Measurements from ENCODE around the gene PRKG1. TPM values are rescaled to one million over a fixed set of nuclear protein-coding genes. Genes with fewer than 3 reads are reported as not detected.

PRKG1 gene
- total and polyA plus RNA-seq, 8 donors, result 1.2 to 9.6 (median 2.9) TPM

GRCh38 chr10:52029628-52030027 lies 955.3 kb downstream of the PRKG1 start:
- Histone ChIP-seq H3K27ac (no peak overlapping the region), H3K36me3 (no peaks in the 10 kb centered on the region), H3K4me3 (no peak overlapping the region), H3K27me3 (no peaks in the 10 kb centered on the region), H3K4me1 (no peaks in the 10 kb centered on the region), H3K9me3 (no peaks in the 10 kb centered on the region)
- WGBS, 2 donors, result 67 to 70% methylated on average over 2 of the region's 2 CpGs
- intact Hi-C loops (cut with DNase I), result no loop called here
- DNase-seq (no peak), ATAC-seq (no peak), FAIRE-seq (no peak)
- TF ChIP-seq CTCF (IDR thresholded peaks at IDR 0.05), result no peak

- H3K4me1 ChIP-seq, result no peaks in the 10 kb centered on the region
- no peak overlapping the region for H3K4me3 ChIP-seq
- intact Hi-C loops (cut with DNase I), result no loop called here
- no peaks in the 10 kb centered on the region for H3K9me3 ChIP-seq
- no peaks in the 10 kb centered on the region for H3K27me3 ChIP-seq
- WGBS, 2 donors, result 67% methylated on average over 6 of the region's 6 CpGs
- DNase-seq (no peak), ATAC-seq (no peak), FAIRE-seq (no peak)
- no peak overlapping the region for H3K27ac ChIP-seq
- H3K36me3 ChIP-seq, result no peaks in the 10 kb centered on the region
- no peak for TF ChIP-seq CTCF (IDR thresholded peaks at IDR 0.05)
These were observed 955.9 kb downstream of the PRKG1 start for GRCh38 chr10:52030051-52030790.

- H3K36me3 ChIP-seq, result no peaks in the 10 kb centered on the region
- intact Hi-C loops (cut with DNase I), result no loop called here
- no peaks in the 10 kb centered on the region for H3K4me1 ChIP-seq
- no peak for DNase-seq
- H3K9me3 ChIP-seq, result no peaks in the 10 kb centered on the region
- no peak for ATAC-seq
- FAIRE-seq, result no peak
- no peak overlapping the region for H3K4me3 ChIP-seq
- no peaks in the 10 kb centered on the region for H3K27me3 ChIP-seq
- no peak overlapping the region for H3K27ac ChIP-seq
- 72 to 85% methylated on average over 1 of the region's 1 CpG for WGBS, 2 donors
- no peak for TF ChIP-seq CTCF (IDR thresholded peaks at IDR 0.05)
These were observed 956.7 kb downstream of the PRKG1 start for GRCh38 chr10:52030975-52031374.

- Histone ChIP-seq H3K9me3 (no peaks in the 10 kb centered on the region), H3K36me3 (no peaks in the 10 kb centered on the region), H3K4me3 (no peak overlapping the region), H3K27me3 (no peaks in the 10 kb centered on the region), H3K27ac (no peak overlapping the region), H3K4me1 (no peaks in the 10 kb centered on the region)
- intact Hi-C loops (cut with DNase I), result no loop called here
- no peak for TF ChIP-seq CTCF (IDR thresholded peaks at IDR 0.05)
- no peak for DNase-seq
- ATAC-seq, result no peak
- FAIRE-seq, result no peak
These were observed 957.5 kb downstream of the PRKG1 start for GRCh38 chr10:52031771-52032170.
